Measurements from ENCODE around the gene ZNF417. TPM values are rescaled to one million over a fixed set of nuclear protein-coding genes. Genes with fewer than 3 reads are reported as not detected.
A peak's percentile ranks its signal among the peaks of the same experiment; 100 is the strongest.

ZNF417 gene
- total and polyA plus RNA-seq, 9 donors: 7.6 to 22.6 (median 17.4) TPM

- no peak overlapping the region for H3K4me3 ChIP-seq
- peaks cover 4% of the 10 kb centered on the region for H3K4me1 ChIP-seq (ENCODE audit: insufficient read depth)
- H3K36me3 ChIP-seq: no peaks in the 10 kb centered on the region
- no peak overlapping the region for H3K27ac ChIP-seq
- intact Hi-C loops (cut with DNase I): no loop called here
- peak in 3 of 5 donors; percentile 9 to 24 (median 23) for DNase-seq
- no peak for TF ChIP-seq EP300 (IDR thresholded peaks at IDR 0.05)
- TF ChIP-seq, protein P1, sequence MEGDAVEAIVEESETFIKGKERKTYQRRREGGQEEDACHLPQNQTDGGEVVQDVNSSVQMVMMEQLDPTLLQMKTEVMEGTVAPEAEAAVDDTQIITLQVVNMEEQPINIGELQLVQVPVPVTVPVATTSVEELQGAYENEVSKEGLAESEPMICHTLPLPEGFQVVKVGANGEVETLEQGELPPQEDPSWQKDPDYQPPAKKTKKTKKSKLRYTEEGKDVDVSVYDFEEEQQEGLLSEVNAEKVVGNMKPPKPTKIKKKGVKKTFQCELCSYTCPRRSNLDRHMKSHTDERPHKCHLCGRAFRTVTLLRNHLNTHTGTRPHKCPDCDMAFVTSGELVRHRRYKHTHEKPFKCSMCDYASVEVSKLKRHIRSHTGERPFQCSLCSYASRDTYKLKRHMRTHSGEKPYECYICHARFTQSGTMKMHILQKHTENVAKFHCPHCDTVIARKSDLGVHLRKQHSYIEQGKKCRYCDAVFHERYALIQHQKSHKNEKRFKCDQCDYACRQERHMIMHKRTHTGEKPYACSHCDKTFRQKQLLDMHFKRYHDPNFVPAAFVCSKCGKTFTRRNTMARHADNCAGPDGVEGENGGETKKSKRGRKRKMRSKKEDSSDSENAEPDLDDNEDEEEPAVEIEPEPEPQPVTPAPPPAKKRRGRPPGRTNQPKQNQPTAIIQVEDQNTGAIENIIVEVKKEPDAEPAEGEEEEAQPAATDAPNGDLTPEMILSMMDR (IDR thresholded peaks at IDR 0.05): no peak
- no peak for TF ChIP-seq POLR2A (IDR thresholded peaks at IDR 0.05)
- 92 to 96% (median 94%) methylated on average over 24 of the region's 24 CpGs for WGBS, 3 donors
- peaks cover 0 to 16% of the 10 kb centered on the region in 2 donors for H3K9me3 ChIP-seq
- no peaks in the 10 kb centered on the region for H3K27me3 ChIP-seq
These were observed 32.9 kb upstream of the ZNF417 start for GRCh38 chr19:57949296-57949695.

GRCh38 chr19:57947419-57948134 is 31.2 kb upstream of the ZNF417 start, which contains the start of gene ZNF256:
TSS of gene ZNF256 (minus strand) at chr19:57947706. CDS start at chr19:57947474, 232 bp downstream.
- Histone ChIP-seq H3K27me3 (no peaks in the 10 kb centered on the region), H3K4me1 (ENCODE audit: insufficient read depth) (peaks cover 4% of the 10 kb centered on the region), H3K36me3 (no peaks in the 10 kb centered on the region), H3K9me3 (peaks cover 0 to 33% of the 10 kb centered on the region in 2 donors), H3K27ac (peak within 1 kb of the TSS; percentile 56 to 71), H3K4me3 (peak within 1 kb of the TSS; percentile 91)
- peak; percentile 89 to 94 (median 93) for DNase-seq
- WGBS, 3 donors: 3 to 9% (median 7%) methylated on average over 49 to 54 of the region's 54 CpGs
- intact Hi-C loops (cut with DNase I): no loop called here
- peak; percentile 30 for TF ChIP-seq POLR2A (IDR thresholded peaks at IDR 0.05)
- no peak for TF ChIP-seq EP300 (IDR thresholded peaks at IDR 0.05)
- TF ChIP-seq, protein P1 (IDR thresholded peaks at IDR 0.05): peak; percentile 52 to 68 (median 54)

GRCh38 chr19:57947088-57947418 is 30.7 kb upstream of the ZNF417 start:
- H3K36me3 ChIP-seq: no peaks in the 10 kb centered on the region
- H3K27me3 ChIP-seq: no peaks in the 10 kb centered on the region
- intact Hi-C loops (cut with DNase I): no loop called here
- peaks cover 0 to 39% of the 10 kb centered on the region in 2 donors for H3K9me3 ChIP-seq
- H3K4me1 ChIP-seq (ENCODE audit: insufficient read depth): peaks cover 4% of the 10 kb centered on the region
- peak in 1 of 5 donors; percentile 23 for DNase-seq
- H3K27ac ChIP-seq: peak overlapping the region; percentile 56 to 71
- WGBS, 3 donors: 1% methylated on average over 14 to 18 of the region's 18 CpGs
- TF ChIP-seq, protein P1 (IDR thresholded peaks at IDR 0.05): no peak
- TF ChIP-seq EP300 (IDR thresholded peaks at IDR 0.05) (no peak), POLR2A (IDR thresholded peaks at IDR 0.05) (no peak)
- peak overlapping the region; percentile 91 for H3K4me3 ChIP-seq

GRCh38 chr19:57946316-57946715 is 29.9 kb upstream of the ZNF417 start:
- peaks cover 0 to 46% of the 10 kb centered on the region in 2 donors for H3K9me3 ChIP-seq
- no peak for TF ChIP-seq POLR2A (IDR thresholded peaks at IDR 0.05)
- TF ChIP-seq, protein P1 (IDR thresholded peaks at IDR 0.05): no peak
- TF ChIP-seq EP300 (IDR thresholded peaks at IDR 0.05): no peak
- no peaks in the 10 kb centered on the region for H3K36me3 ChIP-seq
- intact Hi-C loops (cut with DNase I): no loop called here
- WGBS, 3 donors: 65 to 87% (median 70%) methylated on average over 2 of the region's 2 CpGs
- H3K4me3 ChIP-seq: no peak overlapping the region
- no peak for DNase-seq
- H3K27ac ChIP-seq: no peak overlapping the region
- H3K27me3 ChIP-seq: no peaks in the 10 kb centered on the region
- H3K4me1 ChIP-seq (ENCODE audit: insufficient read depth): peaks cover 4% of the 10 kb centered on the region

Measured in ovary (tissue), 9 donors.